HCT116 (cell line): Measurements from ENCODE around the gene P4HA2. TPM values are rescaled to one million over a fixed set of nuclear protein-coding genes. Genes with fewer than 3 reads are reported as not detected.

Experiments
- ATAC-seq: fragments of 200-7000 bp; cut with Tn5 transposase; 2 replicates; pipeline ENCODE4 v1.9.1; 2020; ENCODE audit warnings: mild to moderate bottlenecking, moderate library complexity
- BruUV-seq: library from RNA; stranded (reverse); fragments of 400-500 nt; replicated peaks from 2 replicates; lab custom pipeline; 2021; lab: Mats Ljungman, UMichigan
- CTCF ChIA-PET: fragments of 300-600 bp; sonication (Branson Sonifier 250); formaldehyde crosslinking; loops from one replicate; lab custom pipeline; 2021; ENCODE audit warnings: antibody characterized with exemption; lab: Charles Lee
- POLR2A ChIA-PET: fragments of 300-600, 350-600 bp; sonication (Branson Sonifier 250); formaldehyde crosslinking; loops from one replicate; lab custom pipeline; 2021; ENCODE audit warnings: antibody characterized with exemption; lab: Charles Lee
- RAD21 ChIA-PET, 2 experiments: fragments of 300-600 bp; sonication (Branson Sonifier 250); formaldehyde crosslinking; loops; one replicate each; lab custom pipeline; 2023; ENCODE audit warnings: low total read pairs in 2 of 2; ENCODE audit not compliant: uncharacterized antibody in 2 of 2, unreplicated experiment in 2 of 2, low non-redundant PET in 1 of 2; lab: Charles Lee
- DNase-seq: peaks from one replicate; pipeline ENCODE4 v3.0.0-alpha.2; 2010; ENCODE audit warnings: low read depth, low spot score
- H2AFZ ChIP-seq: fragments of 200-600 bp; shearing (Covaris generic), sonication (generic); 2 replicates; pipeline ENCODE4 v1.6.1; 2017; ENCODE audit warnings: low read depth, mixed run types, mixed read lengths, antibody characterized with exemption, low read length; ENCODE audit not compliant: poor library complexity, severe bottlenecking
- H3K27ac ChIP-seq: 2 replicates; pipeline ENCODE4 v1.5.1; 2012; ENCODE audit warnings: low read depth, low read length
- H3K27me3 ChIP-seq: fragments of 200-600 bp; sonication (generic); 2 replicates; pipeline ENCODE4 v1.6.1; 2016; ENCODE audit warnings: mixed run types, low read length, mixed read lengths; ENCODE audit not compliant: insufficient read depth
- H3K36me3 ChIP-seq, 2 experiments: fragments of 200-500 bp in 1 of 2; fragments of 200-600 bp in 1 of 2; sonication (Bioruptor generic) in 1 of 2; sonication (generic) in 1 of 2; 2 replicates each; pipeline versions ENCODE4 v1.5.1 to v1.6.1; 2014 to 2016; ENCODE audit warnings: low read length in 2 of 2, inconsistent platforms in 1 of 2, mixed read lengths in 1 of 2, mixed run types in 1 of 2; ENCODE audit not compliant: insufficient read depth in 2 of 2, control insufficient read depth in 1 of 2
- H3K4me1 ChIP-seq, 2 experiments: fragments of 200-600 bp in 1 of 2; sonication (generic) in 1 of 2; 2 replicates each; pipeline versions ENCODE4 v1.5.1 to v1.6.1; 2012 to 2017; ENCODE audit warnings: low read length in 2 of 2, inconsistent platforms in 1 of 2, mild to moderate bottlenecking in 1 of 2, mixed read lengths in 1 of 2, mixed run types in 1 of 2, moderate library complexity in 1 of 2; ENCODE audit not compliant: insufficient read depth in 2 of 2, control insufficient read depth in 1 of 2
- H3K4me2 ChIP-seq: fragments of 200-600 bp; sonication (generic); 2 replicates; pipeline ENCODE4 v1.6.1; 2017; ENCODE audit warnings: mixed run types, low read length, mixed read lengths
- H3K4me3 ChIP-seq, 2 experiments: fragments of 200-600 bp in 1 of 2; sonication (generic) in 1 of 2; replicated peaks in 1 of 2; 2 replicates each; pipeline ENCODE4 v1.5.1; 2011 to 2016; ENCODE audit warnings: low read length in 2 of 2, control low read depth in 1 of 2, low read depth in 1 of 2, mild to moderate bottlenecking in 1 of 2, mixed read lengths in 1 of 2, mixed run types in 1 of 2
- H3K79me2 ChIP-seq: fragments of 200-600 bp; sonication (generic); 2 replicates; pipeline ENCODE4 v1.6.1; 2017; ENCODE audit warnings: mild to moderate bottlenecking, mixed run types, low read length, moderate library complexity, mixed read lengths; ENCODE audit not compliant: insufficient read depth
- H3K9ac ChIP-seq: fragments of 200-600 bp; sonication (generic); 2 replicates; pipeline ENCODE4 v1.6.1; 2016; ENCODE audit warnings: low read length, mixed read lengths
- H3K9me2 ChIP-seq: fragments of 200-600 bp; sonication (generic), shearing (Covaris generic); 2 replicates; pipeline ENCODE4 v1.6.1; 2017; ENCODE audit warnings: mixed run types, mild to moderate bottlenecking, moderate library complexity; ENCODE audit not compliant: insufficient read depth
- H3K9me3 ChIP-seq, 2 experiments: fragments of 200-500 bp in 1 of 2; fragments of 200-600 bp in 1 of 2; sonication (Bioruptor generic) in 1 of 2; sonication (generic) in 1 of 2; 2 replicates each; pipeline ENCODE4 v1.6.1; 2014 to 2017; ENCODE audit warnings: low read length in 2 of 2, mixed read lengths in 2 of 2, inconsistent platforms in 1 of 2, low read depth in 1 of 2, mild to moderate bottlenecking in 1 of 2, mixed run types in 1 of 2, moderate library complexity in 1 of 2; ENCODE audit not compliant: control insufficient read depth in 1 of 2, insufficient read depth in 1 of 2
- H4K20me1 ChIP-seq: fragments of 200-600 bp; sonication (generic), shearing (Covaris generic); 2 replicates; pipeline ENCODE4 v1.6.1; 2017; ENCODE audit warnings: mixed run types, mild to moderate bottlenecking, moderate library complexity; ENCODE audit not compliant: insufficient read depth
- EZH2 ChIP-seq: fragments of 200-600 bp; sonication (generic); IDR thresholded peaks from 2 replicates; pipeline ENCODE4 v1.6.1; 2017; ENCODE audit warnings: antibody characterized with exemption, mixed run types
- EZH2phosphoT487 ChIP-seq: fragments of 200-600 bp; IDR thresholded peaks from 2 replicates; pipeline ENCODE4 v1.6.1; 2018; ENCODE audit warnings: antibody characterized with exemption, borderline replicate concordance
- FOSL1 ChIP-seq: IDR thresholded peaks from 2 replicates; pipeline ENCODE4 v1.6.1; 2012; ENCODE audit warnings: low read depth
- POLR2A ChIP-seq: IDR thresholded peaks from 2 replicates; pipeline ENCODE4 v1.7.0; 2011; ENCODE audit warnings: borderline replicate concordance; ENCODE audit not compliant: insufficient read depth, insufficient read length; ENCODE audit errors: extremely low read depth
- SP1 ChIP-seq: IDR thresholded peaks from 2 replicates; pipeline ENCODE4 v1.6.1; 2012; ENCODE audit warnings: low read depth
- SRF ChIP-seq: IDR thresholded peaks from 2 replicates; pipeline ENCODE4 v1.6.1; 2012; ENCODE audit warnings: low read depth
- intact Hi-C: fragments of 100-400 bp; cut with micrococcal nuclease; formaldehyde crosslinking; loops from 2 replicates; pipeline ENCODE4 v1.10.0; 2022
- total RNA-seq: library from RNA; stranded (reverse); gene quantifications from one replicate; pipeline ENCODE4 v1.2.1, GENCODE V29; 2021; ENCODE audit not compliant: unreplicated experiment
- TF ChIP-seq, protein P1 (sequence below), 3 experiments: fragments of 200-600 bp in 1 of 3; sonication (generic) in 1 of 3; IDR thresholded peaks in 2 of 3; conservative IDR thresholded peaks in 1 of 3; 2 replicates each; pipeline ENCODE4 v1.5.1; 2012 to 2017; ENCODE audit warnings: low read depth in 2 of 3, low read length in 2 of 3, antibody characterized with exemption in 1 of 3, borderline replicate concordance in 1 of 3, control low read depth in 1 of 3, mild to moderate bottlenecking in 1 of 3, mixed read lengths in 1 of 3, mixed run types in 1 of 3, moderate library complexity in 1 of 3; ENCODE audit not compliant: insufficient read depth in 1 of 3
- TF ChIP-seq, protein P2 (sequence below): IDR thresholded peaks from 2 replicates; pipeline ENCODE4 v1.6.1; 2012
- TF ChIP-seq, protein P3 (sequence below): IDR thresholded peaks from 2 replicates; pipeline ENCODE4 v1.6.1; 2012

The P4HA2 gene
- total RNA-seq, 1 experiment from 2014 or later: 29.0 TPM

DNA sequence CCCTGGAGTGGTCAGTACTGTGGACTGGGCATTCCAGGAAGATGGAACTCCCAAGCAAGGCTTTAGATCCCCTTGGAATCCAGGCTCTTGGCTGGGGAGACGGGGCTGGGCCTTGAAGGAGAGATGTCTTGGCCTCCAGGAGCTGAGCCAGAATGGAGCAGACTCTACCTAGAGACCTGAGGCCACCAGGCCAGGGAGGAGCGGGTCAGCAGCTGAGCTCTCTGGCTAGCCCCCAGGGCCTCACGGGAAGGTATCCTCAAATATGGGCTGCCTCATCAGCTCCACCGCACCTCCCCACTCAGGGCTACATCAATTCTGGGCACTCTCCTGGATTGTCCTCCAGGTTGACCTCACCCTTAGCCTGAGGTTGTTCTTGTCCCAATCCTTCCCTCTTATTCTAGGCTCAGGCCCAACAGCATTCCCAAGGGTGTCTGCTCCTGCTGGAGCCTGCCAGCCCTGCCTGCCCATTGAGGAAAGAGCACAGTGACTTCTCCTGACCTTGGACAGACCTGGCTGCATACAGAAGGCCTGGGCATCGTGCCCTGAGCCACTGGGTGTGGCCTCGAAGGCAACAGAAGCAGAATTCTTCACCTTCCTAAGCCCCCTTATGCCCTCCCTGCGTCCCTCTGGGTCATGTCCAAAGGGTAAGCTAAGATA lies 26.8 kb upstream of the P4HA2 start:
- Histone ChIP-seq H3K4me1 (peaks cover 3 to 24% of the 10 kb centered on the region in 2 experiments), H3K79me2 (no peaks in the 10 kb centered on the region), H2AFZ (no peak overlapping the region), H4K20me1 (no peaks in the 10 kb centered on the region), H3K27me3 (no peaks in the 10 kb centered on the region), H3K4me2 (no peak overlapping the region), H3K27ac (no peak overlapping the region), H3K9ac (no peak overlapping the region), H3K4me3 (no peak overlapping the region), H3K36me3 (no peaks in the 10 kb centered on the region), H3K9me2 (no peaks in the 10 kb centered on the region), H3K9me3 (no peaks in the 10 kb centered on the region)
- DNase-seq: no peak
- no TSS peak for BruUV-seq
- TF ChIP-seq POLR2A (no peak), SP1 (no peak), FOSL1 (no peak), SRF (no peak), EZH2phosphoT487 (no peak), EZH2 (no peak)
- TF ChIP-seq, protein P1, sequence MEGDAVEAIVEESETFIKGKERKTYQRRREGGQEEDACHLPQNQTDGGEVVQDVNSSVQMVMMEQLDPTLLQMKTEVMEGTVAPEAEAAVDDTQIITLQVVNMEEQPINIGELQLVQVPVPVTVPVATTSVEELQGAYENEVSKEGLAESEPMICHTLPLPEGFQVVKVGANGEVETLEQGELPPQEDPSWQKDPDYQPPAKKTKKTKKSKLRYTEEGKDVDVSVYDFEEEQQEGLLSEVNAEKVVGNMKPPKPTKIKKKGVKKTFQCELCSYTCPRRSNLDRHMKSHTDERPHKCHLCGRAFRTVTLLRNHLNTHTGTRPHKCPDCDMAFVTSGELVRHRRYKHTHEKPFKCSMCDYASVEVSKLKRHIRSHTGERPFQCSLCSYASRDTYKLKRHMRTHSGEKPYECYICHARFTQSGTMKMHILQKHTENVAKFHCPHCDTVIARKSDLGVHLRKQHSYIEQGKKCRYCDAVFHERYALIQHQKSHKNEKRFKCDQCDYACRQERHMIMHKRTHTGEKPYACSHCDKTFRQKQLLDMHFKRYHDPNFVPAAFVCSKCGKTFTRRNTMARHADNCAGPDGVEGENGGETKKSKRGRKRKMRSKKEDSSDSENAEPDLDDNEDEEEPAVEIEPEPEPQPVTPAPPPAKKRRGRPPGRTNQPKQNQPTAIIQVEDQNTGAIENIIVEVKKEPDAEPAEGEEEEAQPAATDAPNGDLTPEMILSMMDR (IDR thresholded peaks at IDR 0.05 in 2 of 3, conservative IDR thresholded peaks at IDR 0.05 in 1 of 3; ENCODE audit: borderline replicate concordance in 1 of 3, insufficient read depth in 1 of 3, low read depth in 2 of 3, low read length in 2 of 3): no peak
- TF ChIP-seq, protein P2, sequence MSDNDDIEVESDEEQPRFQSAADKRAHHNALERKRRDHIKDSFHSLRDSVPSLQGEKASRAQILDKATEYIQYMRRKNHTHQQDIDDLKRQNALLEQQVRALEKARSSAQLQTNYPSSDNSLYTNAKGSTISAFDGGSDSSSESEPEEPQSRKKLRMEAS: no peak
- TF ChIP-seq, protein P3, sequence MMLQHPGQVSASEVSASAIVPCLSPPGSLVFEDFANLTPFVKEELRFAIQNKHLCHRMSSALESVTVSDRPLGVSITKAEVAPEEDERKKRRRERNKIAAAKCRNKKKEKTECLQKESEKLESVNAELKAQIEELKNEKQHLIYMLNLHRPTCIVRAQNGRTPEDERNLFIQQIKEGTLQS: no peak
- intact Hi-C loops: no loop called here
- RAD21 ChIA-PET: no interaction called here
- no peak for ATAC-seq
- POLR2A ChIA-PET: no interaction called here
- CTCF ChIA-PET: interaction anchor here (2.4 kb wide), 1 partner anchor 16 kb away, joined by 10 read pairs; no protein-coding TSS in a partner anchor
